ENCODE measurements around the gene SLC38A3. TPM values are rescaled to one million over a fixed set of nuclear protein-coding genes. Genes with fewer than 3 reads are reported as not detected.
A peak's percentile ranks its signal among the peaks of the same experiment; 100 is the strongest.

SLC38A3 gene
- total RNA-seq, 1 experiment from 2014 or later = 6.0 TPM

DNA sequence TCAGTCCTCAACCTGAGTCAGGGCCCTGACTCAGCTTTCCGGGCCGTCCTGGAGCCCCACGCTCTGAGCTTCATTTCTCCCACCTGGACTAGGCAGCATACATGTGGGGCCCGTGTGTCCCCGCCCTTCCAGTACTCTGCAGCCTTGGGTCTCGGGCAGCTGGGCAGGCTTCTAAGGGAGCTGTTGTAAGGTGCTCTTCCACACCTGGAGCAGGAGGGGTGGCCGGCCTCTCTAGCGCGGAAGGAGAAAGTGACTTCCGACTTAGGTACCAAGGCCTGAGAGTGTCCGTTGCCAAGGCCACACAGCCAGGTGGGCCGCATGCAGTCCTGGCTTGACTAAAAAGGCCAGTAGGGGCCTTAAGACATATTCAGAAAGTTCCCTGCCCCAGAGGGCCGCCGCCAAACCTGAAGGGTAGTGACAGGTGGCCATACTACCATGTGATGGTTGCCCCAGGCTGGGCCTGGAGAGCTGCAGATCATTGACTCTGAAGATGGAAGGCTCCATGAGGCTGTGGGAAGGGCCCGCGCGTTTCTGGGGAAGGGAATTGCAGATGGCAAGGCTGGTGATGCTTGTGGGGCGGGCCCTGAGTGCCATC is 54.5 kb downstream of the SLC38A3 start:
- TF ChIP-seq POLR2AphosphoS5 (IDR thresholded peaks at IDR 0.05; ENCODE audit: low read depth, low read length) (no peak), SIN3A (IDR thresholded peaks at IDR 0.05; ENCODE audit: borderline replicate concordance, insufficient read depth, low read depth, low read length) (no peak), TCF7L2 (IDR thresholded peaks at IDR 0.05; ENCODE audit: low read depth, low read length) (no peak)
- TF ChIP-seq, protein P1, sequence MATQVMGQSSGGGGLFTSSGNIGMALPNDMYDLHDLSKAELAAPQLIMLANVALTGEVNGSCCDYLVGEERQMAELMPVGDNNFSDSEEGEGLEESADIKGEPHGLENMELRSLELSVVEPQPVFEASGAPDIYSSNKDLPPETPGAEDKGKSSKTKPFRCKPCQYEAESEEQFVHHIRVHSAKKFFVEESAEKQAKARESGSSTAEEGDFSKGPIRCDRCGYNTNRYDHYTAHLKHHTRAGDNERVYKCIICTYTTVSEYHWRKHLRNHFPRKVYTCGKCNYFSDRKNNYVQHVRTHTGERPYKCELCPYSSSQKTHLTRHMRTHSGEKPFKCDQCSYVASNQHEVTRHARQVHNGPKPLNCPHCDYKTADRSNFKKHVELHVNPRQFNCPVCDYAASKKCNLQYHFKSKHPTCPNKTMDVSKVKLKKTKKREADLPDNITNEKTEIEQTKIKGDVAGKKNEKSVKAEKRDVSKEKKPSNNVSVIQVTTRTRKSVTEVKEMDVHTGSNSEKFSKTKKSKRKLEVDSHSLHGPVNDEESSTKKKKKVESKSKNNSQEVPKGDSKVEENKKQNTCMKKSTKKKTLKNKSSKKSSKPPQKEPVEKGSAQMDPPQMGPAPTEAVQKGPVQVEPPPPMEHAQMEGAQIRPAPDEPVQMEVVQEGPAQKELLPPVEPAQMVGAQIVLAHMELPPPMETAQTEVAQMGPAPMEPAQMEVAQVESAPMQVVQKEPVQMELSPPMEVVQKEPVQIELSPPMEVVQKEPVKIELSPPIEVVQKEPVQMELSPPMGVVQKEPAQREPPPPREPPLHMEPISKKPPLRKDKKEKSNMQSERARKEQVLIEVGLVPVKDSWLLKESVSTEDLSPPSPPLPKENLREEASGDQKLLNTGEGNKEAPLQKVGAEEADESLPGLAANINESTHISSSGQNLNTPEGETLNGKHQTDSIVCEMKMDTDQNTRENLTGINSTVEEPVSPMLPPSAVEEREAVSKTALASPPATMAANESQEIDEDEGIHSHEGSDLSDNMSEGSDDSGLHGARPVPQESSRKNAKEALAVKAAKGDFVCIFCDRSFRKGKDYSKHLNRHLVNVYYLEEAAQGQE (IDR thresholded peaks at IDR 0.05; ENCODE audit: insufficient read depth in 1 of 2, low read depth in 2 of 2, low read length in 1 of 2) = no peak
- TF ChIP-seq, protein P2, sequence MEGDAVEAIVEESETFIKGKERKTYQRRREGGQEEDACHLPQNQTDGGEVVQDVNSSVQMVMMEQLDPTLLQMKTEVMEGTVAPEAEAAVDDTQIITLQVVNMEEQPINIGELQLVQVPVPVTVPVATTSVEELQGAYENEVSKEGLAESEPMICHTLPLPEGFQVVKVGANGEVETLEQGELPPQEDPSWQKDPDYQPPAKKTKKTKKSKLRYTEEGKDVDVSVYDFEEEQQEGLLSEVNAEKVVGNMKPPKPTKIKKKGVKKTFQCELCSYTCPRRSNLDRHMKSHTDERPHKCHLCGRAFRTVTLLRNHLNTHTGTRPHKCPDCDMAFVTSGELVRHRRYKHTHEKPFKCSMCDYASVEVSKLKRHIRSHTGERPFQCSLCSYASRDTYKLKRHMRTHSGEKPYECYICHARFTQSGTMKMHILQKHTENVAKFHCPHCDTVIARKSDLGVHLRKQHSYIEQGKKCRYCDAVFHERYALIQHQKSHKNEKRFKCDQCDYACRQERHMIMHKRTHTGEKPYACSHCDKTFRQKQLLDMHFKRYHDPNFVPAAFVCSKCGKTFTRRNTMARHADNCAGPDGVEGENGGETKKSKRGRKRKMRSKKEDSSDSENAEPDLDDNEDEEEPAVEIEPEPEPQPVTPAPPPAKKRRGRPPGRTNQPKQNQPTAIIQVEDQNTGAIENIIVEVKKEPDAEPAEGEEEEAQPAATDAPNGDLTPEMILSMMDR (IDR thresholded peaks at IDR 0.05) = no peak
- Histone ChIP-seq H3K9me3 (ENCODE audit: control insufficient read depth, insufficient read depth, low read depth, low read length) (no peaks in the 10 kb centered on the region), H3K27me3 (ENCODE audit: control insufficient read depth, insufficient read depth, low read length) (no peaks in the 10 kb centered on the region), H3K4me1 (ENCODE audit: control insufficient read depth, insufficient read depth, low read length) (peaks cover 9% of the 10 kb centered on the region), H3K4me3 (ENCODE audit: low read depth in 2 of 2, low read length in 2 of 2) (no peak overlapping the region), H3K27ac (ENCODE audit: low read length) (no peak overlapping the region), H3K36me3 (ENCODE audit: control insufficient read depth, insufficient read depth, low read length) (no peaks in the 10 kb centered on the region)
- BruUV-seq (replicated peaks) = no TSS peak
- peak; percentile 44 for ATAC-seq
- ChIA-PET CTCF (interaction anchor here (1.2 kb wide), 1 partner anchor 16 kb away, joined by 3 read pairs; no protein-coding TSS in a partner anchor), POLR2A (no interaction called here)
- in situ Hi-C loops (cut with HindIII; ENCODE audit: low pct_unique_long_range_greater_than_20kb, low sequenced_read_pairs) = no loop called here
- intact Hi-C loops (cut with micrococcal nuclease; ENCODE audit: unreplicated experiment) = loop anchor here (10.0 kb wide), 1 partner anchor 65 kb away; the partner anchor contains the start of gene GNAT1
- no peak for DNase-seq (ENCODE audit: low read depth, low spot score)

- in situ Hi-C loops (cut with HindIII; ENCODE audit: low pct_unique_long_range_greater_than_20kb, low sequenced_read_pairs) = no loop called here
- CTCF ChIA-PET = interaction anchor here (0.5 to 1.2 kb wide), 5 partner anchors 11 to 327 kb away, joined by 3 to 4 read pairs (median 3); partner anchors contain the start of genes HYAL3 and NAA80
- BruUV-seq (replicated peaks) = no TSS peak
- H3K36me3 ChIP-seq (ENCODE audit: control insufficient read depth, insufficient read depth, low read length) = no peaks in the 10 kb centered on the region
- no peak for DNase-seq (ENCODE audit: low read depth, low spot score)
- no peaks in the 10 kb centered on the region for H3K27me3 ChIP-seq (ENCODE audit: control insufficient read depth, insufficient read depth, low read length)
- H3K27ac ChIP-seq (ENCODE audit: low read length) = peak overlapping the region; percentile 72
- POLR2A ChIA-PET = no interaction called here
- no peaks in the 10 kb centered on the region for H3K9me3 ChIP-seq (ENCODE audit: control insufficient read depth, insufficient read depth, low read depth, low read length)
- TF ChIP-seq, protein P2 (IDR thresholded peaks at IDR 0.05) = peak; percentile 97
- peak; percentile 69; the same call in 1 of the 2 replicates for TF ChIP-seq SIN3A (IDR thresholded peaks at IDR 0.05; ENCODE audit: borderline replicate concordance, insufficient read depth, low read depth, low read length)
- TF ChIP-seq TCF7L2 (IDR thresholded peaks at IDR 0.05; ENCODE audit: low read depth, low read length) = peak; percentile 98
- peak; percentile 81 for TF ChIP-seq POLR2AphosphoS5 (IDR thresholded peaks at IDR 0.05; ENCODE audit: low read depth, low read length)
- TF ChIP-seq, protein P1 (IDR thresholded peaks at IDR 0.05; ENCODE audit: insufficient read depth in 1 of 2, low read depth in 2 of 2, low read length in 1 of 2) = no peak
- peak overlapping the region; percentile 39 to 51 for H3K4me3 ChIP-seq (ENCODE audit: low read depth in 2 of 2, low read length in 2 of 2)
- H3K4me1 ChIP-seq (ENCODE audit: control insufficient read depth, insufficient read depth, low read length) = peaks cover 9% of the 10 kb centered on the region
- peak; percentile 94 for ATAC-seq
- intact Hi-C loops (cut with micrococcal nuclease; ENCODE audit: unreplicated experiment) = loop anchor here (10.0 kb wide), 1 partner anchor 65 kb away; the partner anchor contains the start of gene GNAT1
Observed at GRCh38 chr3:50260027-50260941, 55.2 kb downstream of the SLC38A3 start.

All from Panc1 (cell line).